ENCODE results near the gene SIL1. TPM values are rescaled to one million over a fixed set of nuclear protein-coding genes. Genes with fewer than 3 reads are reported as not detected.
A peak's percentile ranks its signal among the peaks of the same experiment; 100 is the strongest.

SIL1 gene
- polyA plus RNA-seq, 2 donors, result 27.2 to 31.7 TPM

DNA sequence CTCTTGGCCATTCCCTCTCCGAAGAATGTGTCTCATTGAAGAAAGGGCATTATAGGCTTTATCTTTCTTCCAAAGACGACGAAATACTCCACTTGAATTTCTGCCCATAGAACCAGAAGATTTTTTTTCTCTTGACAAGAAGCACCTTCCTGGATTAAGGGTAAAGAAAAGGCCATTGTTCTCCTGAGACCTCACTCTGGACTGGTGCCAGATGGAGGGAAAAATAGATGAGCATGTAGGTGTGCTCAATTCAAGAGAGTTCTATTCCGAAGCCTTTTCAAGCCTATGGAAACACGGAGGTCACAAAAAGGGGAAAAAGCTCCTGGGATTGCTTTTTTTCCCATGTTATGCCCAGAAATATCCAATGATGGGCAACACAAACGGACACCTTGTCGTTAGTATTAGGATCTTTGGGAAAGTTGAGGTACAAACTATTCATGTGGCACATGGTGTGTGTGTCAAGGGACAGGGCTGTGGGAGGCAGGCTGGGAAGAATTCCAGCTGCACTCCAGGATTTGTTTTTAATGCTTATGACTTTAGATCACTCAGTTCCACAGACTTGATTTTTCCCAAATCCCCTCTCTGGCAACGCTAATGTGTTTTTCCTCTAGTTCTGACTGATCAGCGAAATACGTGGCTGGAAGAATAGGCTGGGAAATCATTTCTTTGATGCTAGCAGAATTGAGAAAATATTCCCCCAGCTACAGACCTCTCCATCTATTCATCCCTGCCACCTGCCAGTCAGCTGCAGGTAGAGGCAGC lies 89.9 kb downstream of the SIL1 start:
- H3K4me1 ChIP-seq (ENCODE audit: control insufficient read depth in 2 of 2, insufficient read depth in 2 of 2, low read length in 1 of 2), result peaks cover 0 to 2% of the 10 kb centered on the region in 2 donors
- WGBS, 2 donors, result 39 to 44% methylated on average over 10 of the region's 10 CpGs
- no peaks in the 10 kb centered on the region for H3K9me3 ChIP-seq (ENCODE audit: control insufficient read depth in 2 of 2, insufficient read depth in 1 of 2, low read depth in 1 of 2, low read length in 1 of 2)
- no peaks in the 10 kb centered on the region for H3K27me3 ChIP-seq (ENCODE audit: control insufficient read depth in 1 of 2, insufficient read depth in 2 of 2, low read length in 2 of 2)
- H3K36me3 ChIP-seq (ENCODE audit: control insufficient read depth in 2 of 2, insufficient read depth in 2 of 2, low read length in 1 of 2), result no peaks in the 10 kb centered on the region
- no peak overlapping the region for H3K4me3 ChIP-seq (ENCODE audit: low read depth in 1 of 2, low read length in 2 of 2)
- H3K27ac ChIP-seq (ENCODE audit: low read depth in 2 of 2, low read length in 1 of 2), result no peak overlapping the region

DNA sequence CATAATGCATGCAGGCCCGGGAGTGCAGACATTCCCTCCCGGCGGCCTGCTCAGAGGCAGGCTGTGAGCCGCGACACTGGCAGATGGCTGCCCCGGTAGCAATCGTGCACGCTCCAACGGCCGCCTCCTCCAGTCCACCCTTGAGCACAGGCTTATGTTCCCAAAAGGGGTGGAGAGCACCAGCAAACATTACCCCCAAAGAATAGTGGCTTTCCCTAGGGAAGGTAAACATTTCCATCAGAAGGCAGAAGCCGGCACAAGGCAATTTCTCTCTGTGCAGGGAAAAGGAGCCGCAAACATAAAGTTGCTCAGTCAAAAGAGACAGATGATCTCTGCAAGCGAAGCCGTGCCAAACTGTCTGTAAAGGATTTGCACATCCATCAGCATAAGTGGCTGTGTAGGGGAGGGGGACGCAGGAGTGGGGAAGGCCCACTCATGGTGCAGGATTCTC lies 92.5 kb downstream of the SIL1 start:
- H3K4me3 ChIP-seq (ENCODE audit: low read depth in 1 of 2, low read length in 2 of 2), result no peak overlapping the region
- no peaks in the 10 kb centered on the region for H3K27me3 ChIP-seq (ENCODE audit: control insufficient read depth in 1 of 2, insufficient read depth in 2 of 2, low read length in 2 of 2)
- H3K4me1 ChIP-seq (ENCODE audit: control insufficient read depth in 2 of 2, insufficient read depth in 2 of 2, low read length in 1 of 2), result peaks cover 0 to 2% of the 10 kb centered on the region in 2 donors
- no peaks in the 10 kb centered on the region for H3K9me3 ChIP-seq (ENCODE audit: control insufficient read depth in 2 of 2, insufficient read depth in 1 of 2, low read depth in 1 of 2, low read length in 1 of 2)
- WGBS, 2 donors, result 64 to 69% methylated on average over 15 of the region's 15 CpGs
- peak overlapping the region in 1 of 2 donors; percentile 63 for H3K27ac ChIP-seq (ENCODE audit: low read depth in 2 of 2, low read length in 1 of 2)
- no peaks in the 10 kb centered on the region for H3K36me3 ChIP-seq (ENCODE audit: control insufficient read depth in 2 of 2, insufficient read depth in 2 of 2, low read length in 1 of 2)

DNA sequence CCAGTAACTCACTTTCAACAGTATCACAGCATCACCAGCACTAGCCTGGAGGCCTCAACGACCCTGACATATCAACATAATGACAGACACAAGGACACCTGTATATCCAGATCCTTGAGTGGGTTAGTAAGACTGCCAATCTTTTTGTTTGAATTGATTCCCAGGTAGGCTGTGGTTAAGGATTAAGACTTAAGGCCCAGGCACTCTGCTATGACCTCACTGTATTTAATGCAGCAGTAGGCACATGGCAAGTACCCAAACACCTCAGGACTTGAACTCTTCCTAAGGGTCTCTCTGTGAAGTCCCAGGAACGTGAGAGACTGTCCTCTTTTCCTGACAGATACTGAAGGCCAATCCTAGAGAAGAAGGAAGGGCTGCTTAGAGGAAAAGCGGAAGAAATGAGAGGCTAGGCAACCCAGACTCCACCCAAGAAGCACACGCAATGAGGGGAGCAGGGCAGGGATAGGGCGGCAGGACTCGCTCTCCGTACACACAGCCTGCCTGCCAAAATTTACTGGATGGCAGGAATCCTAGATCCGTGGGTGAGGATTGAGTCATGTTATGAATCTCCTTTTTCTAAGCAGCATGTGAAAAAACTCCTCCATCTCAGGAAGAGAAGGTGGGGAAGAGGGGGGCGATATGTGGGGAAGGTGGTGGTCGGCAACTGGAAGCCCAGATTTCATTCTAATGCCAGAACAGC lies 93.4 kb downstream of the SIL1 start:
- WGBS, 2 donors, result 33 to 48% methylated on average over 10 of the region's 10 CpGs
- H3K27me3 ChIP-seq (ENCODE audit: control insufficient read depth in 1 of 2, insufficient read depth in 2 of 2, low read length in 2 of 2), result no peaks in the 10 kb centered on the region
- no peaks in the 10 kb centered on the region for H3K9me3 ChIP-seq (ENCODE audit: control insufficient read depth in 2 of 2, insufficient read depth in 1 of 2, low read depth in 1 of 2, low read length in 1 of 2)
- no peaks in the 10 kb centered on the region for H3K36me3 ChIP-seq (ENCODE audit: control insufficient read depth in 2 of 2, insufficient read depth in 2 of 2, low read length in 1 of 2)
- H3K4me1 ChIP-seq (ENCODE audit: control insufficient read depth in 2 of 2, insufficient read depth in 2 of 2, low read length in 1 of 2), result peaks cover 0 to 2% of the 10 kb centered on the region in 2 donors
- H3K4me3 ChIP-seq (ENCODE audit: low read depth in 1 of 2, low read length in 2 of 2), result no peak overlapping the region
- peak overlapping the region; percentile 52 to 77 for H3K27ac ChIP-seq (ENCODE audit: low read depth in 2 of 2, low read length in 1 of 2)

DNA sequence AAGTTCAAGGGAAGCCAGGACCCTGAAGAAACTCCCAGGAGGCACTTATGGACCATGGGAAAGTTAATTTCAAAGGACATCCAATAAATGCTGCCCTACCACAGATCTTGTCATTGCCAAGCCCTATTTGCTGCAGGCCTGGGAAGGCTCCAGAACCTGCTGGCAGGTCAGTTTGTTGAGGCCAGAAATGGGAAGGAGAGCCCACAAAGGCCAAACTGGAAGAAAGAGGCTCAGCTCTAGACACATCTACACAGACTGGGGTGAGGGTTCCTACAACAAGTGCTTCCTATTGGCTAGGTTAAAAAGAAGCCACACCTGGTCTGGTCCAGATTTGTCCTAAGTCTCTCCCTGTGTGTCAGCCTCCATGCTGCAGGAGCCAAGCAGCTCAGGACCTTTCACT lies 94.4 kb downstream of the SIL1 start:
- Histone ChIP-seq H3K27ac (ENCODE audit: low read depth in 2 of 2, low read length in 1 of 2) (peak overlapping the region in 1 of 2 donors; percentile 77), H3K4me3 (ENCODE audit: low read depth in 1 of 2, low read length in 2 of 2) (no peak overlapping the region), H3K9me3 (ENCODE audit: control insufficient read depth in 2 of 2, insufficient read depth in 1 of 2, low read depth in 1 of 2, low read length in 1 of 2) (no peaks in the 10 kb centered on the region), H3K36me3 (ENCODE audit: control insufficient read depth in 2 of 2, insufficient read depth in 2 of 2, low read length in 1 of 2) (no peaks in the 10 kb centered on the region), H3K4me1 (ENCODE audit: control insufficient read depth in 2 of 2, insufficient read depth in 2 of 2, low read length in 1 of 2) (peaks cover 0 to 2% of the 10 kb centered on the region in 2 donors), H3K27me3 (ENCODE audit: control insufficient read depth in 1 of 2, insufficient read depth in 2 of 2, low read length in 2 of 2) (no peaks in the 10 kb centered on the region)

DNA sequence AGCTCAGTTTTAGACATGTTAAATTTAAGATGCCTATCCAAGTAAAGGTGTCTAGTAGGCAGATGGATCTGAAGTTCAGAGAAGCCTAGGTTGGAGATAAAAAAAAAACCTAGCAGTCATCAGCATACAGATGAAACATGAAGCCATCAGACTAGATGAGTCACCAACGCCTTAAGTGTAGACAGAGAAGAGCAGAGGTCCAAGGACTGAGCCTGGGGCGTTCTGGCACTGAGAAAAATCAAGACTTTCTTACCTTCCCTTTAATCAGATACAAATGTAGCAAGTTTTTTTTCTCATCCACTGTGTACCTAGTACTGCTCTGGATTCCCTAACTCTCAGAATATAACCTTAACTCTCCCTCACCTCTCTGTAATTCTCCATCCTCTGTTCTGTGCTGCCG lies 97.3 kb downstream of the SIL1 start:
- Histone ChIP-seq H3K27ac (ENCODE audit: low read depth in 2 of 2, low read length in 1 of 2) (no peak overlapping the region), H3K4me3 (ENCODE audit: low read depth in 1 of 2, low read length in 2 of 2) (no peak overlapping the region), H3K36me3 (ENCODE audit: control insufficient read depth in 2 of 2, insufficient read depth in 2 of 2, low read length in 1 of 2) (no peaks in the 10 kb centered on the region), H3K4me1 (ENCODE audit: control insufficient read depth in 2 of 2, insufficient read depth in 2 of 2, low read length in 1 of 2) (peaks cover 0 to 2% of the 10 kb centered on the region in 2 donors), H3K27me3 (ENCODE audit: control insufficient read depth in 1 of 2, insufficient read depth in 2 of 2, low read length in 2 of 2) (no peaks in the 10 kb centered on the region), H3K9me3 (ENCODE audit: control insufficient read depth in 2 of 2, insufficient read depth in 1 of 2, low read depth in 1 of 2, low read length in 1 of 2) (no peaks in the 10 kb centered on the region)
- WGBS, 2 donors, result 53 to 66% methylated on average over 3 of the region's 3 CpGs

- Histone ChIP-seq H3K9me3 (ENCODE audit: control insufficient read depth in 2 of 2, insufficient read depth in 1 of 2, low read depth in 1 of 2, low read length in 1 of 2) (no peaks in the 10 kb centered on the region), H3K4me1 (ENCODE audit: control insufficient read depth in 2 of 2, insufficient read depth in 2 of 2, low read length in 1 of 2) (no peaks in the 10 kb centered on the region), H3K36me3 (ENCODE audit: control insufficient read depth in 2 of 2, insufficient read depth in 2 of 2, low read length in 1 of 2) (no peaks in the 10 kb centered on the region), H3K27ac (ENCODE audit: low read depth in 2 of 2, low read length in 1 of 2) (no peak overlapping the region), H3K27me3 (ENCODE audit: control insufficient read depth in 1 of 2, insufficient read depth in 2 of 2, low read length in 2 of 2) (no peaks in the 10 kb centered on the region), H3K4me3 (ENCODE audit: low read depth in 1 of 2, low read length in 2 of 2) (no peak overlapping the region)
- WGBS, 2 donors, result 39 to 60% methylated on average over 1 of the region's 1 CpG
These were observed 103.7 kb downstream of the SIL1 start for GRCh38 chr5:139094154-139095131.

GRCh38 chr5:139092741-139093343 lies 105.3 kb downstream of the SIL1 start:
- Histone ChIP-seq H3K9me3 (ENCODE audit: control insufficient read depth in 2 of 2, insufficient read depth in 1 of 2, low read depth in 1 of 2, low read length in 1 of 2) (no peaks in the 10 kb centered on the region), H3K36me3 (ENCODE audit: control insufficient read depth in 2 of 2, insufficient read depth in 2 of 2, low read length in 1 of 2) (no peaks in the 10 kb centered on the region), H3K4me3 (ENCODE audit: low read depth in 1 of 2, low read length in 2 of 2) (no peak overlapping the region), H3K4me1 (ENCODE audit: control insufficient read depth in 2 of 2, insufficient read depth in 2 of 2, low read length in 1 of 2) (no peaks in the 10 kb centered on the region), H3K27me3 (ENCODE audit: control insufficient read depth in 1 of 2, insufficient read depth in 2 of 2, low read length in 2 of 2) (no peaks in the 10 kb centered on the region), H3K27ac (ENCODE audit: low read depth in 2 of 2, low read length in 1 of 2) (no peak overlapping the region)
- 90 to 94% methylated on average over 5 of the region's 5 CpGs for WGBS, 2 donors

GRCh38 chr5:139091439-139092156 lies 106.6 kb downstream of the SIL1 start:
- Histone ChIP-seq H3K4me1 (ENCODE audit: control insufficient read depth in 2 of 2, insufficient read depth in 2 of 2, low read length in 1 of 2) (no peaks in the 10 kb centered on the region), H3K9me3 (ENCODE audit: control insufficient read depth in 2 of 2, insufficient read depth in 1 of 2, low read depth in 1 of 2, low read length in 1 of 2) (no peaks in the 10 kb centered on the region), H3K27ac (ENCODE audit: low read depth in 2 of 2, low read length in 1 of 2) (no peak overlapping the region), H3K36me3 (ENCODE audit: control insufficient read depth in 2 of 2, insufficient read depth in 2 of 2, low read length in 1 of 2) (no peaks in the 10 kb centered on the region), H3K27me3 (ENCODE audit: control insufficient read depth in 1 of 2, insufficient read depth in 2 of 2, low read length in 2 of 2) (no peaks in the 10 kb centered on the region), H3K4me3 (ENCODE audit: low read depth in 1 of 2, low read length in 2 of 2) (no peak overlapping the region)
- WGBS, 2 donors, result 64 to 73% methylated on average over 5 of the region's 5 CpGs

All from esophagus (tissue), 2 donors.